Hepatocyte (in vitro differentiated cells): Measurements from ENCODE around the gene ZFP36L1. TPM values are rescaled to one million over a fixed set of nuclear protein-coding genes. Genes with fewer than 3 reads are reported as not detected.
A peak's percentile ranks its signal among the peaks of the same experiment; 100 is the strongest.

Source experiments
- DNase-seq: peaks from one replicate; pipeline ENCODE4 v3.0.0-alpha.2; 2016; ENCODE audit warnings: low spot score
- H2AFZ ChIP-seq: fragments of 200-600 bp; sonication (generic); 2 replicates; pipeline ENCODE4 v1.6.0; 2016; ENCODE audit warnings: antibody characterized with exemption, mild to moderate bottlenecking
- H3K27ac ChIP-seq: fragments of 200-600 bp; sonication (generic); 2 replicates; pipeline ENCODE4 v1.5.1; 2016; ENCODE audit warnings: mild to moderate bottlenecking
- H3K27me3 ChIP-seq: fragments of 200-600 bp; sonication (generic); 2 replicates; pipeline ENCODE4 v1.6.1; 2016
- H3K36me3 ChIP-seq: fragments of 200-600 bp; sonication (generic); replicated peaks from 2 replicates; pipeline ENCODE4 v1.5.1; 2016; ENCODE audit warnings: low read depth; ENCODE audit not compliant: insufficient read depth
- H3K4me1 ChIP-seq: fragments of 200-600 bp; sonication (generic); 2 replicates; pipeline ENCODE4 v1.5.1; 2016; ENCODE audit warnings: mild to moderate bottlenecking, moderate library complexity; ENCODE audit not compliant: insufficient read depth
- H3K4me2 ChIP-seq: fragments of 200-600 bp; sonication (generic); 2 replicates; pipeline ENCODE4 v1.6.0; 2016
- H3K4me3 ChIP-seq: fragments of 200-600 bp; sonication (generic); 2 replicates; pipeline ENCODE4 v1.5.1; 2016; ENCODE audit warnings: mild to moderate bottlenecking
- H3K79me2 ChIP-seq: fragments of 200-600 bp; sonication (generic); 2 replicates; pipeline ENCODE4 v1.6.0; 2017; ENCODE audit warnings: mild to moderate bottlenecking
- H3K9me2 ChIP-seq: fragments of 200-600 bp; sonication (generic); replicated peaks from 2 replicates; pipeline ENCODE4 v1.6.0; 2017; ENCODE audit warnings: mild to moderate bottlenecking; ENCODE audit not compliant: insufficient read depth
- H3K9me3 ChIP-seq: fragments of 200-600 bp; sonication (generic); 2 replicates; pipeline ENCODE4 v1.5.1; 2016; ENCODE audit warnings: low read depth, mild to moderate bottlenecking
- H4K20me1 ChIP-seq: fragments of 200-600 bp; sonication (generic); 2 replicates; pipeline ENCODE4 v1.6.0; 2016; ENCODE audit warnings: mild to moderate bottlenecking; ENCODE audit not compliant: insufficient read depth, poor library complexity, severe bottlenecking
- CTCF ChIP-seq: fragments of 200-600 bp; sonication (generic); IDR thresholded peaks from 2 replicates; pipeline ENCODE4 v1.5.1; 2016; ENCODE audit warnings: antibody characterized with exemption, mild to moderate bottlenecking; ENCODE audit not compliant: poor library complexity
- EZH2 ChIP-seq: fragments of 200-600 bp; sonication (generic); IDR thresholded peaks from 2 replicates; pipeline ENCODE4 v1.6.1; 2016; ENCODE audit warnings: antibody characterized with exemption, mild to moderate bottlenecking, borderline replicate concordance
- EZH2phosphoT487 ChIP-seq: fragments of 200-600 bp; sonication (generic); IDR thresholded peaks from one replicate; pipeline ENCODE4 v1.6.1; 2018; ENCODE audit warnings: antibody characterized with exemption, mild to moderate bottlenecking, low read depth, moderate library complexity; ENCODE audit not compliant: unreplicated experiment, severe bottlenecking
- WGBS: methylation state at CpG from one replicate; pipeline ENCODE4 v1.1.6; 2016; ENCODE audit warnings: low lambda C conversion rate; ENCODE audit errors: missing lambda C conversion rate; 5-methylcytosine and 5-hydroxymethylcytosine counted together
- polyA plus RNA-seq: library from polyadenylated mRNA; unstranded; fragments of >200 nt; fragmentation: Nextera tagmentation; extraction: Ambion mirVana; gene quantifications from 2 replicates; pipeline ENCODE4 v1.2.1, GENCODE V29; 2016
- total RNA-seq: library from RNA; depleted of rRNA; stranded (reverse); fragments of >200 nt; gene quantifications from 2 replicates; pipeline ENCODE4 v1.2.3, GENCODE V29; 2014

The ZFP36L1 gene
- total and polyA plus RNA-seq, 2 experiments from 2014 or later = 101 to 404 TPM

GRCh38 chr14:68783408-68784225 is 9.2 kb downstream of the ZFP36L1 start:
- H3K4me3 ChIP-seq = no peak overlapping the region
- H3K36me3 ChIP-seq = no peaks in the 10 kb centered on the region
- H3K4me1 ChIP-seq = peaks cover 65% of the 10 kb centered on the region
- peak overlapping the region; percentile 44 for H3K4me2 ChIP-seq
- no peaks in the 10 kb centered on the region for H3K9me2 ChIP-seq
- no peak for TF ChIP-seq EZH2
- no peak for TF ChIP-seq CTCF
- H3K79me2 ChIP-seq = peaks cover 13% of the 10 kb centered on the region
- 79% methylated on average over 3 of the region's 3 CpGs for WGBS
- H3K9me3 ChIP-seq = no peaks in the 10 kb centered on the region
- H2AFZ ChIP-seq = no peak overlapping the region
- H4K20me1 ChIP-seq = peaks cover 15% of the 10 kb centered on the region
- peak; percentile 70 for DNase-seq
- H3K27ac ChIP-seq = peak overlapping the region; percentile 99
- H3K27me3 ChIP-seq = no peaks in the 10 kb centered on the region

- Histone ChIP-seq H3K27ac (peak overlapping the region; percentile 99), H4K20me1 (peaks cover 2% of the 10 kb centered on the region), H3K4me2 (no peak overlapping the region), H3K9me3 (no peaks in the 10 kb centered on the region), H3K27me3 (no peaks in the 10 kb centered on the region), H3K4me1 (peaks cover 64% of the 10 kb centered on the region), H3K36me3 (no peaks in the 10 kb centered on the region), H2AFZ (no peak overlapping the region), H3K4me3 (no peak overlapping the region), H3K9me2 (no peaks in the 10 kb centered on the region), H3K79me2 (peaks cover under 1% of the 10 kb centered on the region)
- 87% methylated on average over 10 of the region's 10 CpGs for WGBS
- peak; percentile 4 for DNase-seq
- TF ChIP-seq EZH2phosphoT487 = no peak
These were observed 10.5 kb downstream of the ZFP36L1 start for GRCh38 chr14:68782091-68782981.

GRCh38 chr14:68781161-68782021 is 11.5 kb downstream of the ZFP36L1 start:
- WGBS = 86% methylated on average over 14 of the region's 14 CpGs
- H4K20me1 ChIP-seq = no peaks in the 10 kb centered on the region
- H3K79me2 ChIP-seq = no peaks in the 10 kb centered on the region
- H3K27ac ChIP-seq = peak overlapping the region; percentile 99
- no peaks in the 10 kb centered on the region for H3K9me2 ChIP-seq
- TF ChIP-seq EZH2 (no peak), CTCF (no peak), EZH2phosphoT487 (no peak)
- H3K4me1 ChIP-seq = peaks cover 58% of the 10 kb centered on the region
- H3K27me3 ChIP-seq = no peaks in the 10 kb centered on the region
- no peaks in the 10 kb centered on the region for H3K9me3 ChIP-seq
- H3K36me3 ChIP-seq = no peaks in the 10 kb centered on the region
- DNase-seq = peak; percentile 48
- no peak overlapping the region for H3K4me3 ChIP-seq
- peak overlapping the region; percentile 34 for H3K4me2 ChIP-seq
- no peak overlapping the region for H2AFZ ChIP-seq
